ENCODE measurements around the gene FXYD7. TPM values are rescaled to one million over a fixed set of nuclear protein-coding genes. Genes with fewer than 3 reads are reported as not detected.

Gene FXYD7
- total RNA-seq, 1 experiment from 2014 or later, result 0.71 TPM

- DNase-seq (ENCODE audit: low read depth, low spot score), result no peak
- BruUV-seq (replicated peaks), result no TSS peak
- Histone ChIP-seq H3K9me3 (ENCODE audit: control insufficient read depth in 1 of 2, insufficient read depth in 1 of 2, low read depth in 1 of 2, low read length in 2 of 2) (no peaks in the 10 kb centered on the region), H3K79me2 (ENCODE audit: insufficient read depth, low read length) (no peaks in the 10 kb centered on the region), H3K4me1 (ENCODE audit: control insufficient read depth in 1 of 2, insufficient read depth in 2 of 2, low read length in 2 of 2) (peaks cover 12 to 14% of the 10 kb centered on the region in 2 experiments), H3K9ac (ENCODE audit: low read length) (no peak overlapping the region), H2AFZ (ENCODE audit: low read depth, low read length, poor library complexity, severe bottlenecking) (no peak overlapping the region), H3K4me2 (ENCODE audit: low read length) (no peak overlapping the region), H3K27ac (ENCODE audit: low read depth, low read length) (no peak overlapping the region), H3K36me3 (ENCODE audit: control insufficient read depth in 1 of 2, insufficient read depth in 2 of 2, low read length in 2 of 2) (no peaks in the 10 kb centered on the region), H3K9me2 (ENCODE audit: insufficient read depth) (no peaks in the 10 kb centered on the region), H3K4me3 (replicated peaks in 1 of 2; ENCODE audit: low read depth in 1 of 2, low read length in 2 of 2) (no peak overlapping the region), H3K27me3 (ENCODE audit: insufficient read depth, low read length) (no peaks in the 10 kb centered on the region), H4K20me1 (ENCODE audit: insufficient read depth) (no peaks in the 10 kb centered on the region)
- ChIA-PET CTCF (interaction anchor here (4.1 kb wide), 1 partner anchor 70 kb away, joined by 28 read pairs; no protein-coding TSS in a partner anchor), RAD21 (ENCODE audit: low non-redundant PET in 1 of 2, low total read pairs in 2 of 2, uncharacterized antibody in 2 of 2, unreplicated experiment in 2 of 2) (no interaction called here), POLR2A (no interaction called here)
- no peak for ATAC-seq
- intact Hi-C loops (cut with micrococcal nuclease), result loop anchor here (10.0 kb wide), 1 partner anchor 162 kb away; no protein-coding TSS in a partner anchor
- TF ChIP-seq MAX (IDR thresholded peaks at IDR 0.05) (no peak), EZH2phosphoT487 (IDR thresholded peaks at IDR 0.05; ENCODE audit: borderline replicate concordance) (no peak)
Observed at GRCh38 chr19:35136977-35137702, 5.9 kb upstream of the FXYD7 start.

- RAD21 ChIA-PET (ENCODE audit: low non-redundant PET in 1 of 2, low total read pairs in 2 of 2, uncharacterized antibody in 2 of 2, unreplicated experiment in 2 of 2), result no interaction called here
Observed at GRCh38 chr19:35138305-35138892, 4.7 kb upstream of the FXYD7 start, which contains the start of gene FXYD1. Gene FXYD1, plus strand, starts transcription at chr19:35138824. Its CDS starts 1,256 bp downstream, at chr19:35140080.

More at GRCh38 chr19:35138305-35138892, 4.7 kb upstream of the FXYD7 start, which contains the start of gene FXYD1:
- H3K4me2 ChIP-seq (ENCODE audit: low read length), result no peak within 1 kb of the TSS
- DNase-seq (ENCODE audit: low read depth, low spot score), result no peak
- H2AFZ ChIP-seq (ENCODE audit: low read depth, low read length, poor library complexity, severe bottlenecking), result no peak within 1 kb of the TSS
- peaks cover 16 to 22% of the 10 kb centered on the region in 2 experiments for H3K4me1 ChIP-seq (ENCODE audit: control insufficient read depth in 1 of 2, insufficient read depth in 2 of 2, low read length in 2 of 2)
- BruUV-seq (replicated peaks), result no TSS peak
- no peaks in the 10 kb centered on the region for H4K20me1 ChIP-seq (ENCODE audit: insufficient read depth)
- no peaks in the 10 kb centered on the region for H3K79me2 ChIP-seq (ENCODE audit: insufficient read depth, low read length)
- ATAC-seq, result no peak
- ChIA-PET CTCF (interaction anchor here (4.1 kb wide), 1 partner anchor 71 kb away, joined by 28 read pairs; no protein-coding TSS in a partner anchor), POLR2A (no interaction called here)
- no peak for TF ChIP-seq ZNF274 (IDR thresholded peaks at IDR 0.05; ENCODE audit: low read depth, low read length)
- intact Hi-C loops (cut with micrococcal nuclease), result loop anchor here (10.0 kb wide), 1 partner anchor 164 kb away; no protein-coding TSS in a partner anchor
- no peaks in the 10 kb centered on the region for H3K27me3 ChIP-seq (ENCODE audit: insufficient read depth, low read length)
- H3K36me3 ChIP-seq (ENCODE audit: control insufficient read depth in 1 of 2, insufficient read depth in 2 of 2, low read length in 2 of 2), result no peaks in the 10 kb centered on the region
- H3K9ac ChIP-seq (ENCODE audit: low read length), result no peak within 1 kb of the TSS
- no peak within 1 kb of the TSS; the same call in 1 of the 2 replicates for H3K27ac ChIP-seq (ENCODE audit: low read depth, low read length)
- no peaks in the 10 kb centered on the region for H3K9me3 ChIP-seq (ENCODE audit: control insufficient read depth in 1 of 2, insufficient read depth in 1 of 2, low read depth in 1 of 2, low read length in 2 of 2)
- no peak within 1 kb of the TSS for H3K4me3 ChIP-seq (replicated peaks in 1 of 2; ENCODE audit: low read depth in 1 of 2, low read length in 2 of 2)
- no peaks in the 10 kb centered on the region for H3K9me2 ChIP-seq (ENCODE audit: insufficient read depth)

Measured in HCT116 (cell line).